Activated CD8-positive, alpha-beta T cell treated with anti-CD3 and anti-CD28 coated beads, Interleukin-2, amount 10 ng/mL, durations not matched to agents 7 days and 5 days (primary cell): ENCODE measurements around the gene TMEM175. TPM values are rescaled to one million over a fixed set of nuclear protein-coding genes. Genes with fewer than 3 reads are reported as not detected.

Source experiments
- ATAC-seq: fragments of 150-1000 bp; cut with Tn5 transposase; one replicate; pipeline ENCODE4 v1.10.0; 2021; ENCODE audit warnings: moderate library complexity
- CTCF ChIA-PET: fragments of 350-600 bp; sonication (Branson Sonifier 250); formaldehyde crosslinking; loops from one replicate; lab custom pipeline; 2021; ENCODE audit warnings: antibody characterized with exemption; lab: Charles Lee
- POLR2A ChIA-PET: fragments of 350-600 bp; sonication (Branson Sonifier 250); formaldehyde crosslinking; loops from one replicate; lab custom pipeline; 2021; ENCODE audit warnings: antibody characterized with exemption; lab: Charles Lee
- DNase-seq: peaks from one replicate; pipeline ENCODE4 v3.0.0-alpha.2; 2020
- H3K27ac Mint-ChIP-seq: one replicate; pipeline ENCODE4 v1.8.0; 2021; ENCODE audit warnings: mild to moderate bottlenecking, mixed read lengths
- H3K27me3 Mint-ChIP-seq: one replicate; pipeline ENCODE4 v1.8.0; 2021; ENCODE audit warnings: low read depth, mixed read lengths
- H3K36me3 Mint-ChIP-seq: one replicate; pipeline ENCODE4 v1.8.0; 2021; ENCODE audit warnings: low read depth, mixed read lengths
- H3K4me1 Mint-ChIP-seq: one replicate; pipeline ENCODE4 v1.8.0; 2021; ENCODE audit warnings: low read depth, mixed read lengths
- H3K4me3 Mint-ChIP-seq: one replicate; pipeline ENCODE4 v1.8.0; 2021; ENCODE audit warnings: mild to moderate bottlenecking, mixed read lengths
- H3K9me3 Mint-ChIP-seq: one replicate; pipeline ENCODE4 v1.8.0; 2022; ENCODE audit warnings: mixed read lengths; ENCODE audit not compliant: insufficient read depth
- total RNA-seq, 2 experiments: library from RNA; stranded (reverse); gene quantifications; one replicate each; pipeline ENCODE4 v1.2.3, GENCODE V29; 2021

Gene TMEM175
- total RNA-seq, 2 experiments from 2014 or later: 27.2 to 30.1 TPM

- Mint-ChIP-seq H3K27me3 (no peaks in the 10 kb centered on the region), H3K4me1 (no peaks in the 10 kb centered on the region), H3K27ac (no peak overlapping the region), H3K9me3 (no peaks in the 10 kb centered on the region), H3K36me3 (peaks cover 7% of the 10 kb centered on the region), H3K4me3 (no peak overlapping the region)
- ChIA-PET CTCF (no interaction called here), POLR2A (no interaction called here)
- ATAC-seq: no peak
- DNase-seq: no peak
These were observed 25.5 kb downstream of the TMEM175 start for GRCh38 chr4:957581-958313.

GRCh38 chr4:958314-958665 lies 26.0 kb downstream of the TMEM175 start:
- Mint-ChIP-seq H3K4me1 (no peaks in the 10 kb centered on the region), H3K27me3 (no peaks in the 10 kb centered on the region), H3K4me3 (no peak overlapping the region), H3K9me3 (no peaks in the 10 kb centered on the region), H3K27ac (no peak overlapping the region), H3K36me3 (peaks cover 6% of the 10 kb centered on the region)
- ChIA-PET CTCF (no interaction called here), POLR2A (no interaction called here)
- no peak for DNase-seq
- no peak for ATAC-seq

GRCh38 chr4:958696-959337 lies 26.6 kb downstream of the TMEM175 start:
- ATAC-seq (no peak), DNase-seq (no peak)
- Mint-ChIP-seq H3K27ac (no peak overlapping the region), H3K36me3 (peaks cover 5% of the 10 kb centered on the region), H3K27me3 (no peaks in the 10 kb centered on the region), H3K4me3 (no peak overlapping the region), H3K9me3 (no peaks in the 10 kb centered on the region), H3K4me1 (no peaks in the 10 kb centered on the region)
- ChIA-PET CTCF (no interaction called here), POLR2A (no interaction called here)

- DNase-seq (no peak), ATAC-seq (no peak)
- H3K27me3 Mint-ChIP-seq: no peaks in the 10 kb centered on the region
- H3K9me3 Mint-ChIP-seq: no peaks in the 10 kb centered on the region
- H3K4me1 Mint-ChIP-seq: no peaks in the 10 kb centered on the region
- peaks cover 5% of the 10 kb centered on the region for H3K36me3 Mint-ChIP-seq
- ChIA-PET CTCF (no interaction called here), POLR2A (no interaction called here)
- H3K27ac Mint-ChIP-seq: no peak overlapping the region
- no peak overlapping the region for H3K4me3 Mint-ChIP-seq
These were observed 27.3 kb downstream of the TMEM175 start for GRCh38 chr4:959338-960139.

GRCh38 chr4:960140-960635 lies 27.9 kb downstream of the TMEM175 start:
- no peaks in the 10 kb centered on the region for H3K9me3 Mint-ChIP-seq
- DNase-seq: no peak
- H3K36me3 Mint-ChIP-seq: peaks cover 3% of the 10 kb centered on the region
- no peaks in the 10 kb centered on the region for H3K27me3 Mint-ChIP-seq
- H3K27ac Mint-ChIP-seq: no peak overlapping the region
- CTCF ChIA-PET: no interaction called here
- no peak for ATAC-seq
- no peak overlapping the region for H3K4me3 Mint-ChIP-seq
- H3K4me1 Mint-ChIP-seq: no peaks in the 10 kb centered on the region
- POLR2A ChIA-PET: no interaction called here

GRCh38 chr4:960636-961350 lies 28.5 kb downstream of the TMEM175 start:
- DNase-seq (no peak), ATAC-seq (no peak)
- Mint-ChIP-seq H3K4me3 (no peak overlapping the region), H3K27ac (no peak overlapping the region), H3K4me1 (no peaks in the 10 kb centered on the region), H3K9me3 (no peaks in the 10 kb centered on the region), H3K27me3 (no peaks in the 10 kb centered on the region), H3K36me3 (peaks cover 3% of the 10 kb centered on the region)
- CTCF ChIA-PET: no interaction called here
- POLR2A ChIA-PET: no interaction called here

- H3K9me3 Mint-ChIP-seq: no peaks in the 10 kb centered on the region
- no peak overlapping the region for H3K4me3 Mint-ChIP-seq
- DNase-seq: no peak
- POLR2A ChIA-PET: no interaction called here
- peaks cover 3% of the 10 kb centered on the region for H3K36me3 Mint-ChIP-seq
- H3K27me3 Mint-ChIP-seq: no peaks in the 10 kb centered on the region
- no peak for ATAC-seq
- CTCF ChIA-PET: no interaction called here
- no peak overlapping the region for H3K27ac Mint-ChIP-seq
- H3K4me1 Mint-ChIP-seq: no peaks in the 10 kb centered on the region
These were observed 29.3 kb downstream of the TMEM175 start for GRCh38 chr4:961351-962230.

GRCh38 chr4:962231-963208 lies 30.3 kb downstream of the TMEM175 start:
- no peak overlapping the region for H3K27ac Mint-ChIP-seq
- CTCF ChIA-PET: no interaction called here
- H3K4me1 Mint-ChIP-seq: no peaks in the 10 kb centered on the region
- POLR2A ChIA-PET: interaction anchor here (1.0 kb wide), 1 partner anchor 11 kb away, joined by 3 read pairs; the partner anchor contains the start of gene DGKQ
- H3K36me3 Mint-ChIP-seq: peaks cover 3% of the 10 kb centered on the region
- H3K4me3 Mint-ChIP-seq: no peak overlapping the region
- DNase-seq (no peak), ATAC-seq (no peak)
- H3K27me3 Mint-ChIP-seq: no peaks in the 10 kb centered on the region
- H3K9me3 Mint-ChIP-seq: no peaks in the 10 kb centered on the region

- CTCF ChIA-PET: no interaction called here
- POLR2A ChIA-PET: interaction anchor here (1.0 kb wide), 1 partner anchor 10 kb away, joined by 3 read pairs; the partner anchor contains the start of gene DGKQ
- no peak for DNase-seq
- no peaks in the 10 kb centered on the region for H3K9me3 Mint-ChIP-seq
- H3K36me3 Mint-ChIP-seq: no peaks in the 10 kb centered on the region
- no peaks in the 10 kb centered on the region for H3K4me1 Mint-ChIP-seq
- peak overlapping the region; percentile 43 for H3K27ac Mint-ChIP-seq
- no peak overlapping the region for H3K4me3 Mint-ChIP-seq
- no peaks in the 10 kb centered on the region for H3K27me3 Mint-ChIP-seq
- ATAC-seq: no peak
These were observed 31.3 kb downstream of the TMEM175 start for GRCh38 chr4:963276-964225.
